Heart left ventricle (tissue), 16 donors: ENCODE data around the gene SFXN2. TPM values are rescaled to one million over a fixed set of nuclear protein-coding genes. Genes with fewer than 3 reads are reported as not detected.

Source experiments
- ATAC-seq, 4 donors: fragments of 200-7000 bp; cut with Tn5 transposase; one replicate each; pipeline ENCODE4 v1.9.1; 2020 to 2022; ENCODE audit warnings: moderate library complexity in 4 of 4, mild to moderate bottlenecking in 3 of 4, moderate number of reproducible peaks in 1 of 4
- DNase-seq, 5 donors: peaks; one replicate each; pipeline ENCODE4 v3.0.0-alpha.2; 2020
- H3K27ac ChIP-seq, 12 donors: fragments of 200-600 bp; sonication (generic) in 4 of 12; one replicate each; pipeline versions ENCODE4 v1.5.0 to v1.8.0; 2016 to 2022; ENCODE audit warnings: mild to moderate bottlenecking in 2 of 12
- H3K27me3 ChIP-seq, 9 donors: fragments of 200-600 bp; sonication (generic) in 2 of 9; one replicate each; pipeline versions ENCODE4 v1.5.1 to v1.8.0; 2016 to 2022; ENCODE audit warnings: mild to moderate bottlenecking in 3 of 9
- H3K36me3 ChIP-seq, 9 donors: fragments of 200-600 bp; sonication (generic) in 2 of 9; one replicate each; pipeline versions ENCODE4 v1.5.0 to v1.8.0; 2018 to 2022; ENCODE audit warnings: mild to moderate bottlenecking in 2 of 9
- H3K4me1 ChIP-seq, 12 donors: fragments of 200-600 bp; sonication (generic) in 4 of 12; one replicate each; pipeline versions ENCODE4 v1.5.0 to v1.8.0; 2016 to 2022; ENCODE audit warnings: mild to moderate bottlenecking in 3 of 12
- H3K4me3 ChIP-seq, 12 donors: fragments of 200-600 bp; sonication (generic) in 4 of 12; one replicate each; pipeline versions ENCODE4 v1.5.0 to v1.8.0; 2017 to 2022; ENCODE audit warnings: mild to moderate bottlenecking in 9 of 12, moderate library complexity in 4 of 12
- H3K9me3 ChIP-seq, 12 donors: fragments of 200-600 bp; sonication (generic) in 4 of 12; one replicate each; pipeline versions ENCODE4 v1.5.0 to v1.8.0; 2016 to 2022; ENCODE audit warnings: mild to moderate bottlenecking in 1 of 12
- POLR2A ChIP-seq, 2 donors: fragments of 450-650 bp; IDR thresholded peaks; one replicate each; pipeline ENCODE4 v1.6.1; 2017; ENCODE audit warnings: antibody characterized with exemption in 2 of 2, mild to moderate bottlenecking in 2 of 2, moderate library complexity in 2 of 2
- WGBS, 4 donors: extraction: QIAGEN DNeasy Blood & Tissue Kit in 2 of 4; methylation state at CpG; one replicate each; pipeline versions ENCODE4 v1.1.5 to v1.1.7; 2013 to 2018; 5-methylcytosine and 5-hydroxymethylcytosine counted together
- intact Hi-C, 10 donors: fragments of 100-400 bp; cut with DNase I; formaldehyde crosslinking; loops; one replicate each; pipeline versions ENCODE4 v1.11.1 to v1.14.2; 2022
- polyA plus RNA-seq, 2 donors: library from polyadenylated mRNA; stranded (reverse); fragments of 200-250 nt; gene quantifications; one replicate each; pipeline ENCODE4 v1.2.3, GENCODE V29; 2013
- total RNA-seq, 9 donors: library from RNA; depleted of rRNA in 2 of 9; stranded (reverse); fragments of >200 nt in 2 of 9; fragmentation: NEBNext Ultra II Directional in 3 of 9; extraction: Animal tissue kit (Norgen Biotek cat#: 25700) in 3 of 9; gene quantifications; one replicate each; pipeline versions ENCODE4 v1.1.0 to v1.2.4, GENCODE V29; 2016 to 2023
- TF ChIP-seq, protein P1 (sequence below), 12 donors: fragments of 200-600 bp; sonication (generic) in 4 of 12; IDR thresholded peaks; one replicate each; pipeline versions ENCODE4 v1.5.0 to v1.8.0; 2018 to 2022; ENCODE audit warnings: antibody characterized with exemption in 12 of 12, mild to moderate bottlenecking in 5 of 12
- donor health status: ischemic (EF 13 %, LVEDD 7.1; RV severe dilation, severe dysfunction).
- donor health status: healthy with polysubstance abuse.
- donor health status: DM: no; HTN: yes; CAD: no.
- donor health status: DM: no; HTN: no; CAD: no.
- donor health status: ischemic (EF 25% LVEDD 6.9; RV normal size, moderate dysfunction).
- donor health status: ischemic (EF 25% LVEDD 5.7; RV mildly dilated, moderate dysfunction).
- donor health status: healthy.
- donor health status: DM: yes; HTN: yes; CAD: no.
- donor health status: ischemic (EF 35%, LVEDD 5.7; RV mildly dilated, moderate dysfunction).
- donor health status: nonischemic (EF 11% LVEDD 7.7; RV severe dilation, severe dysfunction).
- donor health status: DM: yes; HTN: yes; CAD: no.
- donor health status: PGD.
- donor health status: ischemic (EF 29% LVEDD 5.4; RV normal size, mild dysfunction).
- donor health status: nonischemic (EF 23%, LVEDD 6.1; RV moderate dilation, normal function).

Gene SFXN2
- total and polyA plus RNA-seq, 11 donors = 0.50 to 7.2 (median 2.4) TPM

DNA sequence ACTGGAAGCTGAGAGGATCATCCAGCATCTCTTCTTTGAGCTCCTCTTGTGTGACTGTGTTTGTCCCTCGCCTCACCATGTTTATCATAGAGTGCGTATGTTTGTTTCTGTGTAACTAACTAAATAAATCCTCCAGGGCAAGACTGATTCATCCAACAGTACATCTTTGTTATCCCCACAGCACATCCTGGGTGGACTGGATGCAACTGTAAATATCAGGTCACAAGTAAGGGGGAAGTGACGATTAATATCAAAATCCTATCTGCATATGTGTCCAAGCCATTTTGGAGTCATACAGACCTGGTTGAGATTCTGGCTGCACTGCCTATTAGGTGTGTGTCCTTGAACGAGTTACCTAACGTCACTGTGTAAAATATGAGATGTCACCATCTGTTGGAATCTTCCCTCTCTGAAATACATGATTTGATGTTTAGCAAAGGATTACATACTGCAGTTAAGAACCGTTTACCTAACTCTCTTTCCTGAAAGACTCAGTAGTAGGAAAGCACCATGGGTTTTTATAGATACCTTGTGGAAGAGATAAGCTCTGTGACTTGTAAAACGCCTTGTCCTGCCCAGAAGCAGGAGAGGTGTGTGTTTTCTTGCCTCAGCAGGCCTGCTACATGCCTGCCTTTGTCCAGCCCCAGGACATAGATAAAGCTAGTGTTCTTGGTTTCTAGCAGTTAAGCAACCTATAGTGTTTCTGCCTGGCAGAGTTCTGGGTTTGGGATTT, 55.1 kb downstream of the SFXN2 start:
- no peak for DNase-seq
- no peak for TF ChIP-seq POLR2A (IDR thresholded peaks at IDR 0.05)
- TF ChIP-seq, protein P1, sequence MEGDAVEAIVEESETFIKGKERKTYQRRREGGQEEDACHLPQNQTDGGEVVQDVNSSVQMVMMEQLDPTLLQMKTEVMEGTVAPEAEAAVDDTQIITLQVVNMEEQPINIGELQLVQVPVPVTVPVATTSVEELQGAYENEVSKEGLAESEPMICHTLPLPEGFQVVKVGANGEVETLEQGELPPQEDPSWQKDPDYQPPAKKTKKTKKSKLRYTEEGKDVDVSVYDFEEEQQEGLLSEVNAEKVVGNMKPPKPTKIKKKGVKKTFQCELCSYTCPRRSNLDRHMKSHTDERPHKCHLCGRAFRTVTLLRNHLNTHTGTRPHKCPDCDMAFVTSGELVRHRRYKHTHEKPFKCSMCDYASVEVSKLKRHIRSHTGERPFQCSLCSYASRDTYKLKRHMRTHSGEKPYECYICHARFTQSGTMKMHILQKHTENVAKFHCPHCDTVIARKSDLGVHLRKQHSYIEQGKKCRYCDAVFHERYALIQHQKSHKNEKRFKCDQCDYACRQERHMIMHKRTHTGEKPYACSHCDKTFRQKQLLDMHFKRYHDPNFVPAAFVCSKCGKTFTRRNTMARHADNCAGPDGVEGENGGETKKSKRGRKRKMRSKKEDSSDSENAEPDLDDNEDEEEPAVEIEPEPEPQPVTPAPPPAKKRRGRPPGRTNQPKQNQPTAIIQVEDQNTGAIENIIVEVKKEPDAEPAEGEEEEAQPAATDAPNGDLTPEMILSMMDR (IDR thresholded peaks at IDR 0.05) = no peak
- Histone ChIP-seq H3K27ac (peak overlapping the region in 3 of 12 donors; percentile 5 to 53 (median 26)), H3K36me3 (peaks cover 0 to 12% (median 3%) of the 10 kb centered on the region in 9 donors), H3K4me1 (peaks cover 3 to 87% (median 49%) of the 10 kb centered on the region in 12 donors), H3K27me3 (no peaks in the 10 kb centered on the region), H3K9me3 (no peaks in the 10 kb centered on the region), H3K4me3 (no peak overlapping the region)
- intact Hi-C loops = no loop called here
- WGBS, 4 donors = 68 to 75% (median 70%) methylated on average over 7 of the region's 7 CpGs
- ATAC-seq = no peak

DNA sequence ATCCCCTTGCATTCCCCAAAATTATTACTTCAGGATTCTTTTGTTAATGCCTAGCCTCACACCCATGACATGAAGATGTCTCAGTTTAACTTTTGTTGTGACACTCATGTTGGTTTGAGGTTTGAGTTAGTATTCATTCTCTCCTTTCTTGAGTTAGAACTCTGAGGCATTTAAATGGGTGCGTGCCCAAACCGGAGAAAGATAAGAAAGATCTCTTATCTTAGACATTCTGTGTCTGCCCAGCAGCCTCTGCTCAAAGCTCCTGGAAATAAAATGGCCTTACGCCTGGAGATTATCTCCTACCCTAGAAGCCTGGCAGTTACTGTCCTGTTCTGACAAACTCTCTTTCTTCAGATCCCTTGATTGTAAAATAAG, 55.7 kb downstream of the SFXN2 start:
- TF ChIP-seq POLR2A (IDR thresholded peaks at IDR 0.05) = no peak
- TF ChIP-seq, protein P1 (IDR thresholded peaks at IDR 0.05) = no peak
- Histone ChIP-seq H3K4me3 (no peak overlapping the region), H3K36me3 (peaks cover 0 to 10% (median 3%) of the 10 kb centered on the region in 9 donors), H3K27ac (peak overlapping the region in 5 of 12 donors; percentile 1 to 53 (median 26)), H3K27me3 (no peaks in the 10 kb centered on the region), H3K9me3 (no peaks in the 10 kb centered on the region), H3K4me1 (peaks cover 3 to 87% (median 49%) of the 10 kb centered on the region in 12 donors)
- ATAC-seq (no peak), DNase-seq (no peak)
- 61 to 71% (median 67%) methylated on average over 3 of the region's 3 CpGs for WGBS, 4 donors
- intact Hi-C loops = no loop called here

DNA sequence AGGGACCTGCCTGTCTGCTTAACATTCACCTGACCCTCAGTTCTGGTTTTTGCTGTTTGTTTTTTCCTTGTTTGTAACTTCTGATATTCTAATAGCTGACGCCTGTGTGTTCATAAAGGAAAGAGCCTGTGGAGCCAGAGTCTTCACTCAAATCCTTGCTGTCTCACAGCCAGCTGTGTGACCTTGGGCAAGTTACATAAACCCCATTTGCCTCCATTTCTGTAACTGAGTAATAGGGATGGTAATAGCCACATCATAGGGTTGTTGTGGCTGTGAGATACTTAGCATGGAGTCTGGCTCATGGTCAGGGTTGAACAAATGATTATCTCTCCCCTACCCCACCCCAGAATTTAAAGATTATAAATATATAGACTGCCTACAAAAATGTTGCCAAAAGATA, 56.4 kb downstream of the SFXN2 start:
- H3K27ac ChIP-seq = peak overlapping the region in 6 of 12 donors; percentile 3 to 53 (median 22)
- H3K36me3 ChIP-seq = peaks cover 0 to 4% (median 0%) of the 10 kb centered on the region in 9 donors
- no peaks in the 10 kb centered on the region for H3K9me3 ChIP-seq
- 72 to 89% (median 85%) methylated on average over 1 of the region's 1 CpG for WGBS, 4 donors
- DNase-seq (no peak), ATAC-seq (no peak)
- no peak overlapping the region for H3K4me3 ChIP-seq
- TF ChIP-seq POLR2A (IDR thresholded peaks at IDR 0.05) = no peak
- TF ChIP-seq, protein P1 (IDR thresholded peaks at IDR 0.05) = no peak
- intact Hi-C loops = no loop called here
- peaks cover 3 to 87% (median 53%) of the 10 kb centered on the region in 12 donors for H3K4me1 ChIP-seq
- H3K27me3 ChIP-seq = no peaks in the 10 kb centered on the region

DNA sequence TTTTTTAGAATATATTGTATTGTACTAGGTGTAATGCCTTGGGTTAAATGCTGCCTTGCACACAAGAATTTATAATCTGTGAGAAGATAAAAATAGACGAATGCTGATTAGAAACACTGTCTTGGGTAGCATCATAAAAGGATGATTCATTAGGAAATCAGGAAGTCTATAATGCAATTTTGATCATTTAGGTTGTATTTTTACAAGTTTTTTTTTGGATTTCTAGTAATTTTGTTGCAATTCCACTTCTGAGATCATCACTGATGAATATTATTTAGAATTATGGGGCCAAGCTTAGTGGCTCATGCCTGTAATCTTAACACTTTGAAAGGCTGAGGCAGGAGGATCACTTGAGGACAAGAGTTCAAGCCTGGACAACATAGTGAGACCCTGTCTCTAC, 58.9 kb downstream of the SFXN2 start:
- Histone ChIP-seq H3K36me3 (peaks cover 0 to 4% (median 0%) of the 10 kb centered on the region in 9 donors), H3K27me3 (no peaks in the 10 kb centered on the region), H3K9me3 (no peaks in the 10 kb centered on the region), H3K4me3 (no peak overlapping the region), H3K27ac (peak overlapping the region in 10 of 12 donors; percentile 86 to 99 (median 96)), H3K4me1 (peaks cover 6 to 95% (median 65%) of the 10 kb centered on the region in 12 donors)
- WGBS, 4 donors = 28 to 35% (median 32%) methylated on average over 1 of the region's 1 CpG
- ATAC-seq (no peak), DNase-seq (no peak)
- TF ChIP-seq POLR2A (IDR thresholded peaks at IDR 0.05) = no peak
- TF ChIP-seq, protein P1 (IDR thresholded peaks at IDR 0.05) = no peak
- intact Hi-C loops = no loop called here
